Peyer's patch (tissue), 4 donors: ENCODE measurements around the gene TRAF3. TPM values are rescaled to one million over a fixed set of nuclear protein-coding genes. Genes with fewer than 3 reads are reported as not detected.

Source experiments
- DNase-seq, 3 donors: peaks; one replicate each; pipeline ENCODE4 v3.0.0-alpha.2; 2017 to 2019
- H3K27ac ChIP-seq, 4 donors: fragments of 200-600 bp; sonication (generic); one replicate each; pipeline ENCODE4 v1.5.1; 2016 to 2019
- H3K27me3 ChIP-seq, 2 donors: fragments of 200-600 bp; sonication (generic); one replicate each; pipeline ENCODE4 v1.5.1; 2019
- H3K36me3 ChIP-seq, 3 donors: fragments of 200-600 bp; sonication (generic); one replicate each; pipeline ENCODE4 v1.5.1; 2016 to 2019
- H3K4me1 ChIP-seq, 4 donors: fragments of 200-600 bp; sonication (generic); one replicate each; pipeline ENCODE4 v1.5.1; 2016 to 2019
- H3K4me3 ChIP-seq, 4 donors: fragments of 200-600 bp; sonication (generic); 1 replicate in 3 of 4; 2 replicates in 1 of 4; pipeline ENCODE4 v1.5.1; 2016 to 2019; ENCODE audit warnings: mild to moderate bottlenecking in 1 of 4
- H3K9me3 ChIP-seq, 4 donors: fragments of 200-600 bp; sonication (generic); one replicate each; pipeline ENCODE4 v1.5.1; 2016 to 2019; ENCODE audit warnings: mild to moderate bottlenecking in 1 of 4
- POLR2A ChIP-seq, 2 donors: fragments of 450-650 bp; IDR thresholded peaks; one replicate each; pipeline ENCODE4 v1.5.1; 2017; ENCODE audit warnings: antibody characterized with exemption in 2 of 2, mild to moderate bottlenecking in 2 of 2, moderate library complexity in 2 of 2
- total RNA-seq, 4 donors: library from RNA; depleted of rRNA; stranded (reverse); fragments of >200 nt; gene quantifications; one replicate each; pipeline ENCODE4 v1.1.0, GENCODE V29; 2016
- TF ChIP-seq, protein P1 (sequence below), 6 experiments: fragments of 450-650 bp in 4 of 6; fragments of 200-600 bp in 2 of 6; sonication (generic) in 1 of 6; IDR thresholded peaks; one replicate each; pipeline ENCODE4 v1.5.1; 2017 to 2019; ENCODE audit warnings: antibody characterized with exemption in 6 of 6, mild to moderate bottlenecking in 3 of 6, moderate library complexity in 1 of 6

The TRAF3 gene
- total RNA-seq, 4 donors from 2014 or later: 31.7 to 47.8 (median 41.8) TPM

DNA sequence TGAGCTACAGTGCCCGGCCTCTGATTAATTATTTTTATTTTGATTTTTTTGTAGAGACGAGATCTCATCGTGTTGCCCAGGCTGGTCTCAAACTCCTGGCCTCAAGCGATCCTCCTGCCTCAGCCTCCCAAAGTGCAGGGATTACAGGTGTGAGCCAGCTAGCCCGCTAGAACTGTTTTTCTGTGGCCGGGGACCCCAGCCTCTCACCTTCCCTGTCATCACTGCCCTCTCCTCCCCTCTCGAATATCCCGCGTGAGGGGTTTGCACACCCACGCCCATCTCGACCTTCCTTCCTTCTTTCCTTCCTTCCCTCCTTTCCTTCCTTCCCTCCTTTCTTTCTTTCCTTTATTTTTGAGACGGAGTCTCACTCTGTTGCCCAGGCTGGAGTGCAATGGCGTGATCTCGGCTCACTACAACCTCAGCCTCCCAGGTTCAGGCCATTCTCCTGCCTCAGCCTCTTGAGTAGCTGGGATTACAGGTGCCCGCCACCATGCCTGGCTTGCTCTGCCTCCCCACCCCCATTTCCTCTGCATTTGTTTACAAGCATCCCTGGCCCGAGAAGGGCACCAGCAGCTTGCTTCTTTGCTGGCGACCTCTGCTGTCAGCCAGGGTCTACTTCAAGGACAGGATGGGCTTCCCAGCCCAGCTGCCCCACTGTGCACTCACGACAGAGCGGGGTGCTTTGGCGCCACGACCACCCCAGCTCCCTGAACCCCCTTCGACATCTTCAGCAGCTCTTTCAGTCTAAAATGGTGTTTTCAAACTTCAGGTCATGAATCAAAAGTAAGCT, 4.3 kb upstream of the TRAF3 start:
- Histone ChIP-seq H3K4me1 (peaks cover 0 to 18% (median 7%) of the 10 kb centered on the region in 4 donors), H3K27ac (no peak overlapping the region), H3K27me3 (no peaks in the 10 kb centered on the region), H3K4me3 (no peak overlapping the region), H3K36me3 (no peaks in the 10 kb centered on the region), H3K9me3 (no peaks in the 10 kb centered on the region)
- TF ChIP-seq POLR2A (IDR thresholded peaks at IDR 0.05): no peak
- TF ChIP-seq, protein P1, sequence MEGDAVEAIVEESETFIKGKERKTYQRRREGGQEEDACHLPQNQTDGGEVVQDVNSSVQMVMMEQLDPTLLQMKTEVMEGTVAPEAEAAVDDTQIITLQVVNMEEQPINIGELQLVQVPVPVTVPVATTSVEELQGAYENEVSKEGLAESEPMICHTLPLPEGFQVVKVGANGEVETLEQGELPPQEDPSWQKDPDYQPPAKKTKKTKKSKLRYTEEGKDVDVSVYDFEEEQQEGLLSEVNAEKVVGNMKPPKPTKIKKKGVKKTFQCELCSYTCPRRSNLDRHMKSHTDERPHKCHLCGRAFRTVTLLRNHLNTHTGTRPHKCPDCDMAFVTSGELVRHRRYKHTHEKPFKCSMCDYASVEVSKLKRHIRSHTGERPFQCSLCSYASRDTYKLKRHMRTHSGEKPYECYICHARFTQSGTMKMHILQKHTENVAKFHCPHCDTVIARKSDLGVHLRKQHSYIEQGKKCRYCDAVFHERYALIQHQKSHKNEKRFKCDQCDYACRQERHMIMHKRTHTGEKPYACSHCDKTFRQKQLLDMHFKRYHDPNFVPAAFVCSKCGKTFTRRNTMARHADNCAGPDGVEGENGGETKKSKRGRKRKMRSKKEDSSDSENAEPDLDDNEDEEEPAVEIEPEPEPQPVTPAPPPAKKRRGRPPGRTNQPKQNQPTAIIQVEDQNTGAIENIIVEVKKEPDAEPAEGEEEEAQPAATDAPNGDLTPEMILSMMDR (IDR thresholded peaks at IDR 0.05): no peak
- DNase-seq: peak in 2 of 3 donors; percentile 24 to 67

DNA sequence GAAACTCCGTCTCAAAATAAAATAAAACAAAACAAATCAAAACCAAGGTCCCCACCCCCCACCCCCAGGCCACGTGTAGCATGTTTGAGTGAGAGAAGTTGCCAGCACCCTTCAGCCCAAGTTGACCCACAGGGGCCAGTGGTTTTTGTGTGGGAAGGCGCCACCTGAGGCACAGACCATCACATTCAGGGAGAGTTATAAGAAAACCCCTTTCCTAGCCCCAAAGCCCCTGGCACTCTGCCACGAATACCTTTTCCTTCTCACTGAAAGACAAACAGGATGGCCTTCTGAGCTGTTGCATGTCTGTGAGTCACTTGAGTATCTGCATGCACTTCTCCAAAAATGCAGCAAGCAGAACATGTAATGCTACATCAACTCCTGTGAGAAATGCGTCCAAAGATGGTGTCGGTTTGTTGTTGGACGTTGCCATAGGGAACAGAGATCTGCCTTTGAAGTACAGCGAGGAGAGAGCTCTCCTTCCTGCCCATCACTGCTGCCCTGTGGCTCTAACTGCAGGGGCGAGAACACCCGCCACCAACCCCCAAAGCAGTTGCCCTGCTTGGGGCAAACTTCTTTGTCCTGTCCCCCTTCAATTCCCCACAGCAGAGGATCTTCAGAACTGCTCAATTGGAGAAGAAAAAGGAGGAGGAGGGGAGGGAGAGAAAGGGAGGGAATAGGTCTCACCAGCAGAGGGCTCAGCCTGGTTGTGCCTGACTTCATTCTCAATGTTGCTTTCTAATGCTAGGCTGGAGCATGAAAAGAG, 2.7 kb upstream of the TRAF3 start:
- peak overlapping the region; percentile 7 to 89 (median 29) for H3K27ac ChIP-seq
- TF ChIP-seq, protein P1 (IDR thresholded peaks at IDR 0.05): peak; percentile 54 to 86 (median 78)
- TF ChIP-seq POLR2A (IDR thresholded peaks at IDR 0.05): no peak
- H3K4me1 ChIP-seq: peaks cover 0 to 15% (median 8%) of the 10 kb centered on the region in 4 donors
- DNase-seq: peak; percentile 58 to 83 (median 64)
- no peak overlapping the region for H3K4me3 ChIP-seq
- no peaks in the 10 kb centered on the region for H3K36me3 ChIP-seq
- no peaks in the 10 kb centered on the region for H3K27me3 ChIP-seq
- H3K9me3 ChIP-seq: no peaks in the 10 kb centered on the region

DNA sequence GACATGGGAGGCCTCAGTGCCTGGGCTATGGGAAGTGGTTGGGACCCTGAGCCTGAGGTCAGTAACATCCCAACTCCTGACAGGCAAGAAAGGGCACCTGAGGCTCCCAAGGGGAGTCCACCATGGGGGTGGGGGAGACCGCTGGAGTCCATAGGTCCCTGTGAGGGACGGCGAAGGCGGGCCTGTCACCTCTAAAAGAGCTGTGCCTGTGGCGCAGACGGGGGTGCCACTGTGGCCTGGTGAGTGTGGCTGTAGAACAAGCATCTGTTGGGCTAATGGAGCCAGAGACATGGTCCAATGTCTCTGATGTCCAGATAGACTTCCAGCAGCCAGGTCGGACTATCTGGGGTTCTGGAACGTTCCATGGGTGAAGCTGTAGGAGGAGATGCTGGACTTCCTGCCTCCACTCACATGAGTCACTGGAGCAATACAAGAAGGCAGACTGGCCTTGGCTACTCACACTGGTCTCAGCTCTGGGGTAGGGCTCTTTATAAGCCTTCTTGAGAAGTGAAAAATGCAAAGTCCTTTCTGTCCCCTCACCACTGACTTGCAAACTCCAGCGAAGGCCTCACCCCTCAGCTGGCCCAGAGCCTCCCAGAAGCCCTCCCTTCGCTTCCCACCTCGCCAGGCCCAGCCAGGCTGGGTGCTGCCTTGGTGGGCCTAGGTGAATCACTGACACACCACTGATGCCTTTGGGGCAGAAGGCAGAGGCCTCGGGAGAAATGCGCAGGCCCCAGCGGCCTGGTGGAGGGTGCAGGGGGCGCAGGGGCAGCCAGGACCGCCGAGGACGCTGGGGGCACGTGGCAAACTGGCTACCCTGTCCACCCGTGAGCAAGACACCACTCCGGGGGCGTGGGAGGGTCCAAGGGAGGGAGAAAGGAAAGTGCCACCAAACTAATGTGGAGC, 1.1 kb upstream of the TRAF3 start:
- H3K4me3 ChIP-seq: peak overlapping the region in 2 of 4 donors; percentile 39 to 42
- peaks cover 0 to 23% (median 12%) of the 10 kb centered on the region in 4 donors for H3K4me1 ChIP-seq
- H3K27me3 ChIP-seq: no peaks in the 10 kb centered on the region
- DNase-seq: peak in 1 of 3 donors; percentile 82
- peak overlapping the region; percentile 80 to 93 (median 85) for H3K27ac ChIP-seq
- TF ChIP-seq POLR2A (IDR thresholded peaks at IDR 0.05): peak; percentile 28 to 61
- TF ChIP-seq, protein P1 (IDR thresholded peaks at IDR 0.05): no peak
- no peaks in the 10 kb centered on the region for H3K36me3 ChIP-seq
- no peaks in the 10 kb centered on the region for H3K9me3 ChIP-seq

DNA sequence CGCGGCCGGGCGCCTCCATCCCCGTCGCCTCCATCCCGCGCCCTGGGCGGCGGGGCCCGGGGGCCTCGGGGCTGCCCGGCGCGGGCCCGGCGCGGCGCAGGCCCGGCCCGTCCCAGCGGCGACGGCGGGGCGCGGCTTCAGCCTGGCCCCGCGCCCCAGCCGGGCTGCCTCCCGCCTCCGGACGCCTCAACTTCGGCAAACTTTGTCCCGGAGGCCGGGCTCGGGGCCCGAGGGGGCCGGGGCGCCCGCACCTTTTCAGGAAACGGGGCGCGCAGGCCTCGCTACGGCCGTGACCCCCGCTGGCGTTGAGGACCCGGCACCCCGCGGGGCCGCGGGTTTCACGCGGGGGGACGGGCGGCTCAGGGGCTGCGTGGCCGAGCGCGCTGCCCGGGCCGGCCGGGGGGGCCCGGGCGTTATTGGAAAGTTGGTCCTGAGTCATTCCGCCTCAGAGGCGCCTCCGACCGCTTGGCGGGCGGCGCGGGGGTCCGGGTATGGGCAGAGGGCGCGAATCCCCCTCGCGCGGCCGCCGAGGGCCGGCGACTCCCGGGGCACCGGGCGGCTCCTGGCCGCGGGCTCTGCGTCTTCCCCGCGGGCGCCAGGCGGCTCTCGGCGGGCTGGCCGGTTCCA, 575 bp downstream of the TRAF3 start:
- no peaks in the 10 kb centered on the region for H3K36me3 ChIP-seq
- DNase-seq: peak in 2 of 3 donors; percentile 55 to 63
- H3K4me1 ChIP-seq: peaks cover 0 to 23% (median 12%) of the 10 kb centered on the region in 4 donors
- H3K27ac ChIP-seq: peak overlapping the region; percentile 92 to 97 (median 94)
- H3K9me3 ChIP-seq: no peaks in the 10 kb centered on the region
- peak overlapping the region; percentile 90 to 98 (median 93) for H3K4me3 ChIP-seq
- H3K27me3 ChIP-seq: no peaks in the 10 kb centered on the region
- TF ChIP-seq, protein P1 (IDR thresholded peaks at IDR 0.05): peak in 1 of 6 experiments; percentile 5
- peak in 1 of 2 donors; percentile 24 for TF ChIP-seq POLR2A (IDR thresholded peaks at IDR 0.05)
